MV-4-11 (cell line): Measurements from ENCODE around the gene SPO11.
A peak's percentile ranks its signal among the peaks of the same experiment; 100 is the strongest.

ENCODE experiments used
- DNase-seq: peaks from one replicate; lab custom pipeline; 2025; lab: John Stamatoyannopoulos, UW

SPO11 gene

DNA sequence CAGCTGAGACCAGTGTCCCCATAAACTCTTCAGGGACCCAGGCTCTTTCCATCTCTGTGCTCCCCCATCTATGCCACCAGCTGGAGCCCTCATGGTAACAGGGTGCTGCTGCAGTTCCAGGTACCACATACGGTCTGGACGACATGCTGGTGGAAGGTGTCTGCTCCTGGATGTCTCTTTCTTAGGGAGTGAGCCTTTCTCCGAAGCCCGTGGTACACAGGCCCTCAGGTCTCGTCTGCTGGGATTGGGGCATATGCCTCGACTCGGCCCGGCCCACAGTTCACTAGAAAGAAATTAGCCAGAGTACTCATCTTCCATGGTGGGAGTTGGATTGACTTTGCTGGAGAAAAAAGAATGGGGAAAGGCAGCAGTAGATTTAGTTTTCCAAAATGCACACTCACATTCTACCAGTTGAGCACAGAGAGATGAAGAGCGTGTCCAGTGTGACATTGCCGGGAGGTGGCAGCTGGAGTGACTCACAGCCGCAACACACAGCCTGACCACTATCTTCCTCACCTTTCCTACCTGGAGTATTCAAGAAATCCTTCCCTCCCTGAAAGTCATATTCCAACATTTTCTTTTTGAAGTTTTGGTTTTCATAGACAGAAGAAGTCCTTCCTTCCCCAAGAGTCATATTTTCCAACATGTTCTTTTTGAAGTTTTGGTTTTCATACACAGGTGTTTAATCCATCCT is 18.6 kb upstream of the SPO11 start:
- DNase-seq: no peak

DNA sequence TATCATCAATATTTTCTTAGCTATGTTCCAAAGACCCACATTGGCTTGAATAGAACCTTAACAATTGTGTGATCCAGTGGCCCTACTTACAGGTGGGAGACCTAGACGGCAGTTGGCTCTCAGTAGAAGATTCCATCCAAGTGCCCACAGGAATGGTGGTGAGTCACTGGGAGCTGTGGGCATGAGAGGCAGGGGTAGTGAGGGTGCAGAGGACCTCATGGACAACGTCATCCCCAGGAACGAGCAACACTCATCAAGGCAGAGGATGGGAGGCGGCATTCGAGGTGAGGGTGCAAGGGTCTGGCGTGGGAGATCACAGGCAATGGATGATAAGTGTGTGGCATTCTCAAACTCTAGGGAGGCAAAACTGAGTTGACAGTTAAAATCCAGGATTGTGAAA is 17.5 kb upstream of the SPO11 start:
- no peak for DNase-seq

DNA sequence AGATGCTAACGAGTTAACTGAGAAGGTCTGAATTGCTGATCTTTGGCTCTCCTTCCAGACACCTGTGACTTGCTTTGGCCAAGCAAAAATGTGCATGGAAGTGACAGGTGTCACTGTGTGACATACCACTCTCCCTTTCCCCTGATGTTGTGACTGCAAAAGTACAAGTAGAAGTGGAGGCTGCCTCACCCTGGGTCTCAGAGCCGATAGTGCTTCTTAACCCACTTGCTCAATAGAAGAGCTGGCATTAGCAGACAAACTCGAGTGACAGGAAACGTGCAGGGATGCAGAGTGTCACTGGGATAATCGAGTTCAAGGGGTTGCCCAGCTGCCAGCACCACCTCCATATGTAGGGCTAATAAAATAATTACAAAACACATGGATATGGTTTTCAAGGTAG is 16.4 kb upstream of the SPO11 start:
- DNase-seq: no peak

DNA sequence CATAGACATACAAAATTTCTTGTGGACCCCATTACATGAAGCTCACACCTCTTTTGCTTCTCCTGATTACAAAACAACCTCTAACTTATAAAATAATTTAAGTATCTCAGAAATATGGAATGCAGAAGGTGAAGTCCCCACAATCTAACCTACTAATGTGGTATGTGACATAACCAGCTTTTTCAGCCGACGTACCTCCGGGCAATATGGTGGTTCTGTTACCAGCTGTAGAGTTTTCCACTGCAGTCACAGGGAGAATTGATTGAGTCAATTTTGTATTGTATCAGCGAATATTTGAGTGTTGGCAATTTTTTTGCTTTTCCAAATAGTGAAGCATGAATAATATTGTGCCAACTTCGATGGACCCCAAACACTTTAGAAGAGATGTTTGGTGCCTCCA is 15.7 kb upstream of the SPO11 start:
- no peak for DNase-seq

DNA sequence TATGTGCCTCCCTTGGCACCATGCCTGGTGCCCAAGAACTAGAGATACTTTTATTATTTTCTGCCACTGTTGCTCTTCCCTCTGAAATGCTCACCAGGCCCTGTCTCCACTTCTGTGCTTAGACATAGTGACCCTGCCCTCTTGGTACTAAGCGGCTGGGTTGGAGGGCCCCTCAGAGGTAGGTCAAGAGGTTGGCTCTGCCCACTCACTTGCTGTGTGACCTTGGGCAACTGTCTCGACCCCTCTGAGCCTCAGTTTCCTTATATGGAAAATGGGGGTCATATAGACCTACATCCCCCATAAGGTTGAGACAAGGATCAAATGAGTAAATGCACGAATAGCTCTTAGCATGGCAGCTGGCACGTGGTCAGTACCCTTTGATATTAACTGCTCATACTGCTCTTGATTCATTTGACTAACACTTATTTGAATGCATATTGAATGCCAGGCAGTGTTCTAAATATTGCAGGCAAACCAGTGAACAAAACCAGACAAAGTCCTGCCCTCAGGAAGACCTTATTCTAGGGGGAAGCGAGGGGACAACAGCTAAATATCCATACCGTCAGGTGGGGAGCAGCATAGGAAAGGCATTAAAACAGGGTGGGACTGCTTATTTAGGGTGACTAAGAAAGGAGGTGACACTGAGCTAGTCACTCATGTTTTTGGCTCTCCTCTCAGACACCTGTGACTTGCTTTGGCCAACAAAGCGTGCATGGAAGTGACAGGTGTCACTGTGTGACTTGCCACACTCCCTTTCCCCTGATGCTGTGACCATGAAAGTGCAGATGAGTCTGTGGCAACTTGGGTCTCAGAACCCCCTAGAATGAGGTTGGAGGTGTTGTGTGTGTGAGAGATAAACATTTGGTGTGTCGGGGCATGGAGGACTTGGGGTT is 14.3 kb upstream of the SPO11 start:
- DNase-seq: no peak

DNA sequence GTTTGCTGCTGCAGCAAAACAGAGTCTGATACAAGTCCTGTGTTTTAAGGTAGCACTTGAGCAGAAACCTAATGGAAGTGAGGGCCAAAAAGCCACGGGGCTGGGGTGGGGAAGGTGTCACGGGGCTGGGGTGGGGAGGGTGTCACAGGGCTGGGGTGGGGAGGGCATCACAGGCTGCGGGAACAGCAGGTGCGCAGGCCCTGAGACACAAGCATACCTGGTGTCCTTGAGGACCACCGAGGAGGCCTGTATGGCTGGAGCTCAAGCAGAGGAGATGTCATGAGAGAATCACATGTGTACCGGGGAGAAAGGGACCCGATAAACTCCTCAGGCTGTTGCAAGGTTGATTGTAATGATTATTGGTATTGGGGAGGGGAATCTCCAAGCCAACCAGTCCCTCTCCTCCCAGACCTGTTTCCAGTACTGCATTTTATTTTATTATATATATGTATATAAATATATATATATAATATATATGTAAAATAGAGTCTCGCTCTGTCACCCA is 13.6 kb upstream of the SPO11 start:
- no peak for DNase-seq

DNA sequence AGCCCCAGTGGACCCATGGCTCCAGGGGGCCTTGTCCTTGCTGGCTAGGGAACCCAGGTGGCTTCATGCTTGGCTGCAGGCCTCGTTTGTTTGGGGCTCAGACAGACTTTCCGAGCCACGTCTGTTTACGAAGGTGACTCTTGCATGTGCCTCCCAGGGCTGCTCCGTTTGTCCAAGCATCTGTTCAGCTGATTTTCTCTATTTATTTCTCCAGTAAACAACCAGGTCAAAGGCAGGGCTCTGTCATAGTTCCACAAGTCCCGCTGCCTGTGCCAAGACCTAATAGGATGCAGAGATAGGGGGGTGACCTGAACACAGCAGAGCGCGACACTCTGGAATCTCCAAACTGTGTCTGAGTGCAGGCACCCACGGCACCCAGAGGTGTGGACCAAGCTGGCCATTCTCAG is 12.8 kb upstream of the SPO11 start:
- DNase-seq: no peak

DNA sequence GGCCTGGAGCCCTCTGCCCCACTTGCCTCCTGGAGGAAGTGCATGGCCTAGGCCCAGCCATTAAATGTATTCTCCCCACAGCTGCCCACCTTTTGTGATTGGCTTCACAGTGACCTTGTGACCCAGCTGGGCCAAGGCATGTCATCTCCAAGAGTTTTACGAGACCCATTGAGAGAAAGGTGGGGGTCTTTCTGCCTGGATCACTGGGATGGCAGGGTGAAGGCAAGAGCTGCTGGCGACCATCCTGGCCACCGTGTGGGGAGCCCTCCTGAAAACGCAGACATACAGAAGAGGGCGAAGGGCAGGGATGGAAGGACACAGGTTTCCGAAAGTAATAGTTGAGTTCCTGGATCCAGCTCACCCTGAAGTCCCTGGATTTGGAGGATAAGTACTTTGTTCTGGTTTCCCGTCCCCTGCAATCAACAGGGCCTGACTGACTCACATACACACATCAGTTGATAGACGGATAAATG is 12.3 kb upstream of the SPO11 start:
- DNase-seq: no peak

DNA sequence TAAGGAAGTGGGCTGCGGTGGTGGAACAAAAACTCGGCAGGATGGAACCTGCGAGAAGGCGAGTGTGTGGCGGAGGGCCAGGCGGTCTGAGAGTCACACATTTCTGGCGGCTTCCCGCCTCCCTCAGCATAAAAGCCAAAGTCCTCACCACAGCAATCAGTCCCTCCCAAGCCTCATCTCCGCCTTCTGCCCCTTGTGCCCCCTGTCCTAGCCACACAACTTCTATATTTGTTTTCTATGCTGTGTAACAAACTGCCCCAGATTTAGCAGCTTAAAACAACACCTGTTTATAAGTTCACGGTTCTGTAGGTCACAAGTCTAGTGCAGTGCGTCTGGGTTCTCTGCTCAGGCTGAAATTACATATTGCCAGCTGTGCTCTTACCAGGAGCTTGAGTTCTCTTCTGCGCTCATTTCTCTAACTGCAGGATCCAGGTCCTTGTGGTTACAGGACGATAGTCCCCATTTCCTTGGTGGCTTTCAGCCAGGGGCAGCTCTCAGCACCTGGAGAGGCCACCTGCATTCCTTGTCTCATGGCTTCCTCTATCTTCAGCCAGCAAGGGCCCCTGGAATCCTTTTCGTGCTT is 11.7 kb upstream of the SPO11 start:
- DNase-seq: no peak

DNA sequence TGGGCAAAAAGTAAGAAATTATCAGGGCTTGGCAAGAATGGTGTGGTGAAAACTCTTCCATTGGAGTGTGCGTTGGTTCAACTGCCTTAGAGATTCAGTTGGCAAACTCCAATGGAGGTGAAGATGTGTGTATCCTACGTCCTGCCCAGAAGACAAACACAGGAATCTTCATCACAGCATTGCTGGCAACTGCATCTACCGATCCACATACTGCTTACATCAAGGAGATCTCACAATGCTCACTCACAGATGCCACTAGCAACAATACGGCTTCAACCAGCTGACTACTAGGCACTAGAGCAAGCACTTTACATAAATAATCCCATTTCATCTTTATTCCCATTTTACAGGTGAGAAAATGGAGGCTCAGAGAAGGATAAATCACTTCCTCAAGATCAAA is 10.0 kb upstream of the SPO11 start:
- no peak for DNase-seq

DNA sequence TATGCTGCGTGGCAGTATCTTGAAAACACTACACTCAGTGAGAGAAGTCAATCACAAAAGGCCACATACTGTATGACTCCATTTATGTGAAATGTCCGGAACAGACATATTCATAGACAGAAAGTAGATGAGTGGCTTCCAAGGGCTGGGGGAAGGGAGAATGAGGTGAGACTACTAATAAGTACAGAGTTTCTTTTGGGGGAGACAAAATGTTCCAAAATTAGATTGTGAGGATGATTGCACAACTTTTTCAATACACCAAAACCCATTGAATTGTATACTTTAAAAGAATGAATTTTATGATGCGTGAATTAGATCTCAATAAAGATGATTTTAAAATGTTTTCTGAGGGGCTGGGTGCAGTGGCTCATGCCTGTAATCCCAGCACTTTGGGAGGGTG is 9.2 kb upstream of the SPO11 start:
- no peak for DNase-seq

DNA sequence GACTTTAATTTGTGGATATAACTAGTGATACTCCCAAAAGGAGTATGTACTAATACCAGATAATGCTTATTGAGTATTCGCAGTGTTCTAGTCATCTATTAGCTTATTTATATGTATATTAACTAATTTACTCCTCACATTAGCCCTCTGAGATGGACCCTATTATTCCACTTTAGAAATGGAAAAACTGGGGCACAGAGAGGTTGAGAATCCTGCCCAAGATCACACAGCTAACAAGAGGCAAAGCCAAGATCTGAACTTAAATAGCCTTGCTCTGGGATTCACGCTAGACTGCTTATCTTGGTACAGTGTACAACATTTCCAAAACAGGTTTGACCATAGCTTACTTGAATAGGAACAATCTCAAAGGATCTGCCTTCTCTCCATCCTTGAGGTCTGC is 8.5 kb upstream of the SPO11 start:
- DNase-seq: no peak

DNA sequence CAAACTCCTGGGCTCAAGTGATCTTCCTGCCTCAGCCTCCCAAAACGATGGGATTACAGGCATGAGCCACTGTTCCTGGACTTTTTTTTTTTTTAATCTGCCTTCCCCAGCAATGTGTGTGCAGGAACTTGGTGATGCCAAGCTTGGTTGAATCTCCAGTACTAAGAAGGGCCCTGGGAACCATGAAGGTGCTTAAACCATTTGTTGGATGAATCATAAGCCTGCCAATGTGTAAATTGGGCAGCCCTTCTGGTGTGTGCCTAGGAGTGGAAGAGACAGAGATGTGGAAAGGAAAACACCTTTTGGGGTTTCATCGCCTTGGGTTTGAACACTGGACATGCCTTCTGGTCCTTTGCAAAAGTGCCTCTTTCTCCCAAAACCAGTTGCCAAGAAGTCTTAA is 7.1 kb upstream of the SPO11 start:
- no peak for DNase-seq

DNA sequence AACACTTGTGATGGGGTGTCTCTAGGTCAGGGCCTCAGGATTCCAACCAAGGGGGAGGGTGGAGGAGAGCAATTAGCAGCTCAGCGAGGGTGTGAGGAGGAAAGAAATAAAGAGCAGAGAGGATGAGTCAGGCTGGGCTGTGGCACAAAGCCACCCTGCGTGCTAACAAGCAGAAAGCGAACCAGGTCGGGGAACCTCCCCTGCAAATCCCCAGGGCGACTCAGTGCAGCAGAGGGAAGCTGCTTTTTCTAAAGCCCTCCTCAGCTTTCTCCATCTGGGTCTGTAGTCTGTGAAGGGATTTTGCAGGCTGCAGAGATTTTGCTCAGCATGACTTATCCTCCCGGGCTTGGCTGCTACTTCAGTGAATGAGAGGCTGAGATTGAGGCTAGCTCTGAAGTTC is 6.6 kb upstream of the SPO11 start:
- no peak for DNase-seq

DNA sequence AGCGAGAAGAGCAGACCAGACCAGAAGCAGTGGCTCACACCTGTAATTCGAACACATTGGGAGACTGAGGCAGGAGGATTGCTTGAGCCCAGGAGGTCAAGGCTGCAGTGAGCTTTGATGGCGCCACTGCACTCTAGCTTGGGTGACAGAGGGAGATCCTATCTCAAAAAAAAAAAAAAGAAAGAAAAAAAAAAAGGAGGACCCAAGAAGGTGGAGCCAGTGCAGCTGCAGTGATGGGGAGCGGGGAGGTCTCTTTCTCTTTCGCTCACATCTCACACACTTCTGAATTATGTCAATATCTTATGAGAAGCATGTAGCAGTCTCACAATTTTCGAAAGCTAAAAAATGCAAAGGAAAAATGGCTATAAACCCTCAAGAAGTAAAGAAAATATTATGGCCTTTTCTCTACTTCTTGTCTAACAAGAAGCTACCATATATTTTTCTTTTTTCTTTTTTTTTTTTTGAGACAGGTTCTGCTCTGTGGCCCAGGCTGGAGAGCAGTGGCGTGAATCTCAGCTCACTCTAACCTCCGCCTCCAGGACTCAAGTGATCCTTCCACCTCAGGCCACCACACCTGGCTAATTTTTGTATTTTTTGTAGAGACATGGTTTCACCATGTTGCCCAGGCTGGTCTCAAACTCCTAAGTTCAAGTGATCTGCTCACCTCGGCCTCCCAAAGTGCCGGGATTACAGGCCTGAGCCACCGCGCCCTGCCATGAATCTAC is 3.8 kb upstream of the SPO11 start:
- DNase-seq: no peak

DNA sequence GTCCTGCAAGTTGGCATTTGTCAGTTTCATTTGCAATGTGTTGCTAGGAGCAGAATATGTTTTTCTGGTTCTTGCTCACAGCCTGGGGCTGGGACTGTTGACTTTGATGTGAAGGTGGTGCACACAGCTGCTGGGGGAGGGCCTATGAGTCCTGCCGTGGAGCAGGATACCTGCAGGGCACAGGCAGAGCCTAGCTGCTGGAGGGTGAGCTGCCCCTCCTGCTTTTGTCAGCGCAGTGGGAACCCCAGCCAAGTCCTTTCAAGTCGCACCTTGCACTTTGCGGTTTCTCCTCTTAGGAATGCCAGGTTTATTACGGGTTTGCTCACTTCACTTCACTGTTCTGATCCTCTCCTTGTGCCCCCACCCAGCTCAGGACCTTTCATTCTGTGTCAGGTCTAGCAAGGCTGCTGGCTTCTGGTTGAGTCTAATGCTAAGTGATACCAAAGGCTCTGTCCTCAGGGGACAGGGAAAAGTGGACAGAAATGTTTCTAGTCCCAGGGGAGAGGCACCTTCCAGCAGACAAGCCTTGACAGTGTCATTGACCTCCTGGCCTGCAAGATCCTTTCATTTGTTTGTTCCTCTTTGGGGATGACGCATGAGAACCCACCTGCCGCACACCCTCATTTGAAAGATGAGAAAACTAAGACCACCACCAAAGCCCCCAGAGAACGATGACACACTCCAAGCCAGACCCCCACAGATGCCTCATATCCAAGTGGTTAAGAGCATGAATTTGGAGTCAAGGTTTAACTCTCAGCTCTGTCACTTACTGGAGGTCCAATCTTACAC is 2.7 kb upstream of the SPO11 start:
- no peak for DNase-seq

DNA sequence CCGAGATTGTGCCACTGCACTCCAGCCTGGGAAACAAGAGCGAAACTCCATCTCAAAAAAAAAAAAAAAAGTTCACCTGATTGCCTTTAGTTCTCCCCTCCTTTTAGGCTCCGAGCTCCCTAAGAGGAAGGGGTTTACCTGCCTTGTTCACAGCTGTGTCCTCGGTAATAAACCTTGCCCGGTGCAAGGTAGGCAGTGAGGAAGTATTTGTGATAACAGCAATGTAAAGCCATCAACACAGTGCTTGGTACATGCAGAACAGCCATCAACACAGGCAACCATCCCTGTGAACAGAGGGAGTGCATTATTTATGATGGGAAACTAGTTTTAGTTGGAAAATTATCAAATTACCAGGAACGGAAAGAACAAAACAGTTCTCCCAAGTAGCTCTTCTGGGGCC is 1.8 kb upstream of the SPO11 start:
- DNase-seq: no peak

DNA sequence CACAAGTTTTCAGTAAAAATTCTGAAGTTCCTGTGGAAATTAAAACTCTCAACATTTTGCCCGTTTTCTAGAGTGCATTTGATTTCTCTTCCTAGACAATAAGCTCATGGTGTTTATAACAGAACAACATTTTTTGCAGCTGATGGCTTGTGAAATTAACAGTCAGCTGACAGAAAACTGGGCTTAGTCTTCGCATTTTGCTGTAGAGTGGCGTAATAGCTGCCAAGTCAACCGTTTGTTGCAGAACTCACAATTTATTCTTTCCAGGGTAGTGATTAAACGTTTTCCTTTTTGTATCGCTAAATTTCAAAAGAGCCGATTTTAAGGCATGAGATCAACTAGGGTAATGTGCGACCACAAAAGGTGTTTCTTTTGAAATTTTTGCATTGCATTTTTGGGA is 1.4 kb downstream of the SPO11 start:
- DNase-seq: peak; percentile 56

DNA sequence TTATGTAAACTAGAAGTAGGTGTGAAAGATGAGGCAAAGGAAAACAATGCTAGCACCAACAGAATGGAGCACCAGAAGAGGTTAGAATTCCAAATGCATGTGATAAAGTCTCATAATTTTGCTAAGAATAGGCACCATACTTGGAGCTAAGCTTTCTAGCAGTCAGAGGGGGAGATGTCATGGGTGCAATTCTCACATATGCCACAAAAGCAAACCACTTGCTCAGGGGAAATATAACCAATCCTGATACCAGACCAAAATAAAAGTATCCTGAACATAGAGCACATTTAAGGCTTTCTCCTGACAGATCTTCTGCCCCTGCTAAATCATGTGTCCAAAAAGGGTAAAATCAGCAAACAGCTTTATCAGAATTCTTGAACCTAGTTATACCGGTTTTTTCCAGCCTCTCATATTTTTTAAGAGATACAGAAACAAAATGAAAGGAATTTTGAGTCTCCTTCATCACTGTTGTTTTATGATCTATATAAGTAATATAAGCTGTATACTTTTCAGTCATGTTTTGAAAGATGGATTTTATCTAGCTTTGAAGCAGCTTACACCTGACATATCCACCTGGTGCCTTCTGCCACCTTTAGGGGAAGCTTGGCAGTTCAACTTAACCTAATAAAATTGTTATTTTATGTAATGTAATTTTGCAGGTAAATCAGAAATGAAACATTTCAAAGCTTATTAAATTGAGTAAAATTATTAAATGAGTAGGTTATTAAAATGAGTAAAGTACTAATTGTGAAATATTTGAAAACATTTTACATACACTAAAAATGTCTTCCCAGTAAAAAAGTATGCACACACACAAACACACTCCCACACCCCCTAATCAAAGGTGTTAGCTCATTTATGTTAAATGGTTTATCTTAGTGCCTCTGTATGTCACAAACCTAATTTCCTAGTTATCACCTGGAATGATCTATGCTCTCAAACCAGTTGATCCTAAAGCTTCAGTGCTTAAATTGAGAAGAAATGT is 2.8 kb downstream of the SPO11 start:
- no peak for DNase-seq

DNA sequence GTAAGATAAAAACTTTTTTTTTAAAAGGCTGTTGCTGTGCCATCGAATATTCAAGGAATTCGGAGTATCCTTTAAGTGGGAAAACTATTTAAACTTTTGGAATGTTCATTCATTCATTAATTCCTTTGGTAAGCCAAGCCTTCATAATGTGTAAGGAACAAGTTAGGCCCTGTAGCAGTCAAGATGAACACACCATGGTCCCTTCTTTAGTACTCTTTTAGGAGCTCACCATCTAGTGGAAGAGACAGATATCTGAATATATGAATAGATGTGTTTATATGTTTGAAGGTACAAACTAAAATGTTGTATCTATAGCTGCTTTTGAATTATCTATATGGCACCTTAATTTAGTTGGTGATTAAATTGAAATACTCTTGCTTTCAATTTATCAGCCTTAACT is 5.8 kb downstream of the SPO11 start:
- no peak for DNase-seq
